Gastrocnemius medialis (tissue), 4 donors: ENCODE results near the gene VEGFC. TPM values are rescaled to one million over a fixed set of nuclear protein-coding genes. Genes with fewer than 3 reads are reported as not detected.

Source experiments
- ATAC-seq, 2 donors: fragments of 150-250 bp; one replicate each; pipeline ENCODE4 v1.9.1; 2016
- DNase-seq, 2 donors: peaks; one replicate each; pipeline ENCODE4 v3.0.0-alpha.2; 2019
- H3K27ac ChIP-seq, 4 donors: fragments of 200-600 bp; sonication (generic); 1 replicate in 1 of 4; 2 replicates in 3 of 4; pipeline ENCODE4 v1.5.1; 2016 to 2018; ENCODE audit warnings: mild to moderate bottlenecking in 2 of 4, moderate library complexity in 1 of 4
- H3K27me3 ChIP-seq, 3 donors: fragments of 200-600 bp; sonication (generic) in 2 of 3; 1 replicate in 1 of 3; 2 replicates in 2 of 3; pipeline versions ENCODE4 v1.5.1 to v1.6.0; 2016 to 2019; ENCODE audit warnings: mild to moderate bottlenecking in 1 of 3, moderate library complexity in 1 of 3
- H3K36me3 ChIP-seq, 2 donors: fragments of 200-600 bp; sonication (generic) in 1 of 2; one replicate each; pipeline ENCODE4 v1.5.1; 2017 to 2018
- H3K4me1 ChIP-seq, 2 donors: fragments of 200-600 bp; sonication (generic) in 1 of 2; one replicate each; pipeline ENCODE4 v1.5.1; 2016 to 2017; ENCODE audit warnings: mild to moderate bottlenecking in 2 of 2
- H3K4me3 ChIP-seq, 4 donors: fragments of 200-600 bp; sonication (generic) in 3 of 4; 1 replicate in 1 of 4; 2 replicates in 3 of 4; pipeline ENCODE4 v1.5.1; 2016 to 2019; ENCODE audit warnings: mild to moderate bottlenecking in 2 of 4
- H3K9me3 ChIP-seq, 3 donors: fragments of 200-600 bp; sonication (generic) in 2 of 3; 1 replicate in 1 of 3; 2 replicates in 2 of 3; pipeline ENCODE4 v1.5.1; 2016 to 2019
- POLR2A ChIP-seq, 2 donors: fragments of 450-650 bp; IDR thresholded peaks; one replicate each; pipeline ENCODE4 v1.6.1; 2017; ENCODE audit warnings: antibody characterized with exemption in 2 of 2, mild to moderate bottlenecking in 2 of 2, moderate library complexity in 2 of 2
- in situ Hi-C, 4 donors: fragments of 200-750 bp; cut with MboI; loops; one replicate each; pipeline versions ENCODE4 v1.15.0 to v1.8.0; 2017; ENCODE audit warnings: low sequenced_read_pairs in 4 of 4
- intact Hi-C: fragments of 100-400 bp; cut with DNase I; formaldehyde crosslinking; loops from one replicate; pipeline ENCODE4 v1.15.1; 2023; ENCODE audit warnings: low total_unique reads
- total RNA-seq, 4 donors: library from RNA; depleted of rRNA; stranded (reverse); fragments of >200 nt; gene quantifications; one replicate each; pipeline versions ENCODE4 v1.1.0 to v1.2.3, GENCODE V29; 2016
- TF ChIP-seq, protein P1 (sequence below), 5 experiments: fragments of 450-650 bp in 3 of 5; fragments of 200-600 bp in 2 of 5; sonication (generic) in 2 of 5; IDR thresholded peaks in 4 of 5; conservative IDR thresholded peaks in 1 of 5; 1 replicate in 4 of 5; 2 replicates in 1 of 5; pipeline ENCODE4 v1.5.1; 2016 to 2019; ENCODE audit warnings: antibody characterized with exemption in 5 of 5, mild to moderate bottlenecking in 3 of 5, moderate library complexity in 3 of 5

The VEGFC gene
- total RNA-seq, 4 donors from 2014 or later: 1.1 to 2.9 (median 2.3) TPM

- no peak for ATAC-seq
Observed at GRCh38 chr4:176645246-176645960, 147.3 kb downstream of the VEGFC start.

GRCh38 chr4:176642472-176642871 lies 150.2 kb downstream of the VEGFC start:
- in situ Hi-C loops (no loop called here), intact Hi-C loops (no loop called here)
- no peaks in the 10 kb centered on the region for H3K27me3 ChIP-seq
- no peaks in the 10 kb centered on the region for H3K4me1 ChIP-seq
- H3K36me3 ChIP-seq: no peaks in the 10 kb centered on the region
- no peak overlapping the region for H3K4me3 ChIP-seq
- TF ChIP-seq, protein P1, sequence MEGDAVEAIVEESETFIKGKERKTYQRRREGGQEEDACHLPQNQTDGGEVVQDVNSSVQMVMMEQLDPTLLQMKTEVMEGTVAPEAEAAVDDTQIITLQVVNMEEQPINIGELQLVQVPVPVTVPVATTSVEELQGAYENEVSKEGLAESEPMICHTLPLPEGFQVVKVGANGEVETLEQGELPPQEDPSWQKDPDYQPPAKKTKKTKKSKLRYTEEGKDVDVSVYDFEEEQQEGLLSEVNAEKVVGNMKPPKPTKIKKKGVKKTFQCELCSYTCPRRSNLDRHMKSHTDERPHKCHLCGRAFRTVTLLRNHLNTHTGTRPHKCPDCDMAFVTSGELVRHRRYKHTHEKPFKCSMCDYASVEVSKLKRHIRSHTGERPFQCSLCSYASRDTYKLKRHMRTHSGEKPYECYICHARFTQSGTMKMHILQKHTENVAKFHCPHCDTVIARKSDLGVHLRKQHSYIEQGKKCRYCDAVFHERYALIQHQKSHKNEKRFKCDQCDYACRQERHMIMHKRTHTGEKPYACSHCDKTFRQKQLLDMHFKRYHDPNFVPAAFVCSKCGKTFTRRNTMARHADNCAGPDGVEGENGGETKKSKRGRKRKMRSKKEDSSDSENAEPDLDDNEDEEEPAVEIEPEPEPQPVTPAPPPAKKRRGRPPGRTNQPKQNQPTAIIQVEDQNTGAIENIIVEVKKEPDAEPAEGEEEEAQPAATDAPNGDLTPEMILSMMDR (IDR thresholded peaks at IDR 0.05 in 4 of 5, conservative IDR thresholded peaks at IDR 0.05 in 1 of 5): no peak
- TF ChIP-seq POLR2A (IDR thresholded peaks at IDR 0.05): no peak
- no peak overlapping the region for H3K27ac ChIP-seq
- ATAC-seq: no peak
- H3K9me3 ChIP-seq: no peaks in the 10 kb centered on the region
- no peak for DNase-seq

More at GRCh38 chr4:176645246-176645960, 147.3 kb downstream of the VEGFC start:
- H3K4me1 ChIP-seq: no peaks in the 10 kb centered on the region
- H3K27me3 ChIP-seq: no peaks in the 10 kb centered on the region
- in situ Hi-C loops: no loop called here
- no peak overlapping the region for H3K4me3 ChIP-seq
- H3K27ac ChIP-seq: no peak overlapping the region
- DNase-seq: no peak
- intact Hi-C loops: no loop called here
- no peaks in the 10 kb centered on the region for H3K9me3 ChIP-seq
- TF ChIP-seq POLR2A (IDR thresholded peaks at IDR 0.05): no peak
- TF ChIP-seq, protein P1 (IDR thresholded peaks at IDR 0.05 in 4 of 5, conservative IDR thresholded peaks at IDR 0.05 in 1 of 5): no peak
- H3K36me3 ChIP-seq: no peaks in the 10 kb centered on the region

GRCh38 chr4:176641237-176641636 lies 151.5 kb downstream of the VEGFC start:
- Histone ChIP-seq H3K4me3 (no peak overlapping the region), H3K36me3 (no peaks in the 10 kb centered on the region), H3K27ac (no peak overlapping the region), H3K9me3 (no peaks in the 10 kb centered on the region), H3K4me1 (no peaks in the 10 kb centered on the region), H3K27me3 (no peaks in the 10 kb centered on the region)
- ATAC-seq: no peak
- in situ Hi-C loops: no loop called here
- intact Hi-C loops: no loop called here
- no peak for DNase-seq
- no peak for TF ChIP-seq POLR2A (IDR thresholded peaks at IDR 0.05)
- TF ChIP-seq, protein P1 (IDR thresholded peaks at IDR 0.05 in 4 of 5, conservative IDR thresholded peaks at IDR 0.05 in 1 of 5): no peak

DNA sequence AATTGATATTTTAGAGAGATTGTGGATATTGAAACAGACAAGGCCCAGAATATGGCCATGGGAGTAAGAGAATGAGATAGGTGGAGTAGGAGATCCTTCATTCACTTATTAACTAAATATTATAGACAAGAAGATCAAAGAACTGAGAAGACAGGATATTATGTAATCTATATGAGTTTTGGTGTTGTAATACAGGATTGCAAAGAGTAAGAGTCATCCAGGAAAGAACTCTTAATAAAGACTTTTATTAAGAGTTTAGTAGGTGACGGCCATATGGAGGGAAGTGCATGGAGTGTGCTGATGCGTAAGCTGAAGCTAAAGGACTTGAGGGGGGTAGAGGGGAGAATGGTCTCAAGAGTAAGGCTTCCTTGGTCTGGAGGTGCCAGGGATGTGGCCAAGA lies 153.7 kb downstream of the VEGFC start:
- H3K27ac ChIP-seq: no peak overlapping the region
- no peaks in the 10 kb centered on the region for H3K9me3 ChIP-seq
- DNase-seq (no peak), ATAC-seq (no peak)
- no peaks in the 10 kb centered on the region for H3K36me3 ChIP-seq
- intact Hi-C loops: no loop called here
- H3K27me3 ChIP-seq: no peaks in the 10 kb centered on the region
- H3K4me3 ChIP-seq: no peak overlapping the region
- no peaks in the 10 kb centered on the region for H3K4me1 ChIP-seq
- TF ChIP-seq, protein P1 (IDR thresholded peaks at IDR 0.05 in 4 of 5, conservative IDR thresholded peaks at IDR 0.05 in 1 of 5): no peak
- TF ChIP-seq POLR2A (IDR thresholded peaks at IDR 0.05): no peak
- in situ Hi-C loops: no loop called here

DNA sequence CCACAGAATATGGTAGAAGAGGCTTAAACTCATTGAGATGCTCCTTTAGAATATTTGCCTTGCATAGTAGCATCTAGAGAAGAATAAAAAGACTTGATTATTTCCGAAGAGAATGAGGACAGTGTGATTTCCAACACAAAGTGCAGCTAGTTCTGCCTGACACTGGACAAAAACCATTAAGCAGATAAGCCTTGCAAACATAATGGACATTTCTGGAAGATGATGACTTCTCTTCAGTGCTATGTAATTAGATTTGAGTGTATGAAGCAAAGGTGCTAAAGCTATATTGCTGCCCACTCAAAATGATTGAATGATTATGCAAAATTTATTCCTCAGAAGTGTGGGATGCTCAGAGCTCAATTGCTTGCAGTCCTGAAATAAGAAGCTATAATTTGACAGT lies 156.4 kb downstream of the VEGFC start:
- Histone ChIP-seq H3K4me3 (no peak overlapping the region), H3K27me3 (no peaks in the 10 kb centered on the region), H3K27ac (no peak overlapping the region), H3K36me3 (no peaks in the 10 kb centered on the region), H3K4me1 (no peaks in the 10 kb centered on the region), H3K9me3 (no peaks in the 10 kb centered on the region)
- TF ChIP-seq POLR2A (IDR thresholded peaks at IDR 0.05): no peak
- TF ChIP-seq, protein P1 (IDR thresholded peaks at IDR 0.05 in 4 of 5, conservative IDR thresholded peaks at IDR 0.05 in 1 of 5): no peak
- in situ Hi-C loops: no loop called here
- intact Hi-C loops: no loop called here
- DNase-seq (no peak), ATAC-seq (no peak)
